ENCODE measurements around the gene ACKR1. TPM values are rescaled to one million over a fixed set of nuclear protein-coding genes. Genes with fewer than 3 reads are reported as not detected.

The ACKR1 gene
- total RNA-seq, 1 experiment from 2014 or later: 0.63 TPM

GRCh38 chr1:159161719-159162026 lies 43.0 kb upstream of the ACKR1 start (continued):
- TF ChIP-seq USF1 (CRISPR knock-in tag; IDR thresholded peaks at IDR 0.05): no peak
- TF ChIP-seq NFE2L1 (CRISPR knock-in tag; IDR thresholded peaks at IDR 0.05): no peak
- no peak for TF ChIP-seq OVOL2 (CRISPR knock-in tag; IDR thresholded peaks at IDR 0.05; ENCODE audit: borderline replicate concordance)
- no peak for TF ChIP-seq SP1 (CRISPR knock-in tag; conservative IDR thresholded peaks at IDR 0.05)
- no peak for TF ChIP-seq TEAD4 (CRISPR knock-in tag; IDR thresholded peaks at IDR 0.05)

- no peaks in the 10 kb centered on the region for H3K27me3 Mint-ChIP-seq (ENCODE audit: low read depth)
- no peaks in the 10 kb centered on the region; the same call in 1 of the 2 replicates for H3K36me3 Mint-ChIP-seq
- no peak for ATAC-seq
- TF ChIP-seq OVOL2 (CRISPR knock-in tag; IDR thresholded peaks at IDR 0.05; ENCODE audit: borderline replicate concordance) (no peak), CREM (CRISPR knock-in tag; IDR thresholded peaks at IDR 0.05) (no peak), NR1H2 (CRISPR knock-in tag; IDR thresholded peaks at IDR 0.05) (no peak), ATF3 (CRISPR knock-in tag; conservative IDR thresholded peaks at IDR 0.05) (no peak), PRRX2 (CRISPR knock-in tag; IDR thresholded peaks at IDR 0.05) (no peak), ZMAT4 (CRISPR knock-in tag; IDR thresholded peaks at IDR 0.05) (no peak), CREB1 (CRISPR knock-in tag; IDR thresholded peaks at IDR 0.05) (no peak), ZSCAN18 (CRISPR knock-in tag; IDR thresholded peaks at IDR 0.05) (no peak), ZBTB21 (CRISPR knock-in tag; IDR thresholded peaks at IDR 0.05; ENCODE audit: borderline replicate concordance) (no peak)
- POLR2A ChIA-PET: no interaction called here
- H3K4me1 Mint-ChIP-seq: peaks cover 11% of the 10 kb centered on the region
- no peak overlapping the region for H3K4me3 Mint-ChIP-seq
- no peak overlapping the region for H3K27ac Mint-ChIP-seq
- H3K9me3 Mint-ChIP-seq: no peaks in the 10 kb centered on the region
- no peak for DNase-seq (ENCODE audit: low spot score)
- CTCF ChIA-PET: interaction anchor here (0.5 to 5.2 kb wide), 8 partner anchors 26 to 52 kb away, joined by 3 to 99 read pairs (median 5); partner anchors contain the start of gene ACKR1
These were observed 42.0 kb upstream of the ACKR1 start for GRCh38 chr1:159162516-159163265.

GRCh38 chr1:159163614-159164228 lies 41.0 kb upstream of the ACKR1 start:
- H3K27me3 Mint-ChIP-seq (ENCODE audit: low read depth): no peaks in the 10 kb centered on the region
- CTCF ChIA-PET: interaction anchor here (1.3 to 5.2 kb wide), 6 partner anchors 24 to 51 kb away, joined by 3 to 99 read pairs (median 7); partner anchors contain the start of gene ACKR1
- H3K9me3 Mint-ChIP-seq: no peaks in the 10 kb centered on the region
- DNase-seq (ENCODE audit: low spot score) (no peak), ATAC-seq (peak; percentile 55)
- POLR2A ChIA-PET: no interaction called here
- no peak overlapping the region for H3K27ac Mint-ChIP-seq
- no peak overlapping the region for H3K4me3 Mint-ChIP-seq
- H3K4me1 Mint-ChIP-seq: peaks cover 11% of the 10 kb centered on the region
- no peaks in the 10 kb centered on the region for H3K36me3 Mint-ChIP-seq
- no peak for TF ChIP-seq ZNF425 (CRISPR knock-in tag; conservative IDR thresholded peaks at IDR 0.05)
- no peak for TF ChIP-seq TP53 (CRISPR knock-in tag; IDR thresholded peaks at IDR 0.05)
- TF ChIP-seq NFE2L1 (CRISPR knock-in tag; IDR thresholded peaks at IDR 0.05): no peak
- no peak for TF ChIP-seq ZNF232 (CRISPR knock-in tag; IDR thresholded peaks at IDR 0.05)
- TF ChIP-seq ZNF532 (CRISPR knock-in tag; IDR thresholded peaks at IDR 0.05; ENCODE audit: borderline replicate concordance): no peak
- TF ChIP-seq E2F1 (CRISPR knock-in tag; IDR thresholded peaks at IDR 0.05): no peak
- no peak for TF ChIP-seq NR1H2 (CRISPR knock-in tag; IDR thresholded peaks at IDR 0.05)
- TF ChIP-seq GTF2I (CRISPR knock-in tag; conservative IDR thresholded peaks at IDR 0.05): no peak
- no peak for TF ChIP-seq ZSCAN18 (CRISPR knock-in tag; IDR thresholded peaks at IDR 0.05)
